ENCODE measurements around the gene HHIPL1. TPM values are rescaled to one million over a fixed set of nuclear protein-coding genes. Genes with fewer than 3 reads are reported as not detected.

HHIPL1 gene
- total RNA-seq, 1 experiment from 2014 or later = not detected

GRCh38 chr14:99699861-99700260, 54.9 kb downstream of the HHIPL1 start:
- Mint-ChIP-seq H3K9me3 (ENCODE audit: low read depth, unreplicated experiment) (peaks cover 7% of the 10 kb centered on the region), H3K27me3 (ENCODE audit: unreplicated experiment) (peaks cover 63% of the 10 kb centered on the region), H3K27ac (ENCODE audit: unreplicated experiment) (no peak overlapping the region), H3K36me3 (ENCODE audit: insufficient read depth, unreplicated experiment) (no peaks in the 10 kb centered on the region), H3K4me3 (ENCODE audit: low read depth, unreplicated experiment) (no peak overlapping the region), H3K4me1 (ENCODE audit: low read depth, unreplicated experiment) (no peaks in the 10 kb centered on the region)
- TF ChIP-seq, protein P1, sequence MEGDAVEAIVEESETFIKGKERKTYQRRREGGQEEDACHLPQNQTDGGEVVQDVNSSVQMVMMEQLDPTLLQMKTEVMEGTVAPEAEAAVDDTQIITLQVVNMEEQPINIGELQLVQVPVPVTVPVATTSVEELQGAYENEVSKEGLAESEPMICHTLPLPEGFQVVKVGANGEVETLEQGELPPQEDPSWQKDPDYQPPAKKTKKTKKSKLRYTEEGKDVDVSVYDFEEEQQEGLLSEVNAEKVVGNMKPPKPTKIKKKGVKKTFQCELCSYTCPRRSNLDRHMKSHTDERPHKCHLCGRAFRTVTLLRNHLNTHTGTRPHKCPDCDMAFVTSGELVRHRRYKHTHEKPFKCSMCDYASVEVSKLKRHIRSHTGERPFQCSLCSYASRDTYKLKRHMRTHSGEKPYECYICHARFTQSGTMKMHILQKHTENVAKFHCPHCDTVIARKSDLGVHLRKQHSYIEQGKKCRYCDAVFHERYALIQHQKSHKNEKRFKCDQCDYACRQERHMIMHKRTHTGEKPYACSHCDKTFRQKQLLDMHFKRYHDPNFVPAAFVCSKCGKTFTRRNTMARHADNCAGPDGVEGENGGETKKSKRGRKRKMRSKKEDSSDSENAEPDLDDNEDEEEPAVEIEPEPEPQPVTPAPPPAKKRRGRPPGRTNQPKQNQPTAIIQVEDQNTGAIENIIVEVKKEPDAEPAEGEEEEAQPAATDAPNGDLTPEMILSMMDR (IDR thresholded peaks at IDR 0.05; ENCODE audit: unreplicated experiment) = no peak
- intact Hi-C loops (cut with micrococcal nuclease; ENCODE audit: unreplicated experiment) = no loop called here
- DNase-seq = no peak
- CTCF ChIA-PET = no interaction called here
- BruUV-seq (replicated peaks) = no TSS peak

- TF ChIP-seq, protein P1 (IDR thresholded peaks at IDR 0.05; ENCODE audit: unreplicated experiment) = no peak
- Mint-ChIP-seq H3K27ac (ENCODE audit: unreplicated experiment) (no peak overlapping the region), H3K9me3 (ENCODE audit: low read depth, unreplicated experiment) (peaks cover 7% of the 10 kb centered on the region), H3K4me3 (ENCODE audit: low read depth, unreplicated experiment) (no peak overlapping the region), H3K36me3 (ENCODE audit: insufficient read depth, unreplicated experiment) (no peaks in the 10 kb centered on the region), H3K27me3 (ENCODE audit: unreplicated experiment) (peaks cover 60% of the 10 kb centered on the region), H3K4me1 (ENCODE audit: low read depth, unreplicated experiment) (no peaks in the 10 kb centered on the region)
- BruUV-seq (replicated peaks) = no TSS peak
- DNase-seq = no peak
- CTCF ChIA-PET = no interaction called here
- intact Hi-C loops (cut with micrococcal nuclease; ENCODE audit: unreplicated experiment) = no loop called here
Measured at GRCh38 chr14:99700379-99700778, 55.5 kb downstream of the HHIPL1 start.

DNA sequence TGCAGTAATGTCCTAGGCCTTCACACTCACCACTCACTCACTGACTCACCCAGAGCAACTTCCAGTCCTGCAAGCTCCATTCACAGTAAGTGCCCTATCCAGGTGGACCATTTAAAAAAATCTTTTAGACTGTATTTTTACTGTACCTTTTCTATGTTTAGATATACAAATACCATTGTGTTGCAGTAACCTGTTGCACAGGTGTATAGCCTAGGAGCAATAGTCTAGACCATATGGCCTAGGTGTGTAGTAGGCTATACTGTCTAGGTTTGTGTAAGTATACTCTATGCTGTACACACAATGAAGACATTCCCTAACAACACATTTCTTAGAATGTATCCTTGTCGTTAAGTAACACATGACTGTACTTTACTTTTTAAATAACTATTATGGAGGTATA, 56.3 kb downstream of the HHIPL1 start:
- CTCF ChIA-PET = no interaction called here
- no peak overlapping the region for H3K27ac Mint-ChIP-seq (ENCODE audit: unreplicated experiment)
- no TSS peak for BruUV-seq (replicated peaks)
- H3K36me3 Mint-ChIP-seq (ENCODE audit: insufficient read depth, unreplicated experiment) = no peaks in the 10 kb centered on the region
- TF ChIP-seq, protein P1 (IDR thresholded peaks at IDR 0.05; ENCODE audit: unreplicated experiment) = no peak
- peaks cover 51% of the 10 kb centered on the region for H3K27me3 Mint-ChIP-seq (ENCODE audit: unreplicated experiment)
- H3K9me3 Mint-ChIP-seq (ENCODE audit: low read depth, unreplicated experiment) = peaks cover 7% of the 10 kb centered on the region
- intact Hi-C loops (cut with micrococcal nuclease; ENCODE audit: unreplicated experiment) = no loop called here
- no peaks in the 10 kb centered on the region for H3K4me1 Mint-ChIP-seq (ENCODE audit: low read depth, unreplicated experiment)
- DNase-seq = no peak
- H3K4me3 Mint-ChIP-seq (ENCODE audit: low read depth, unreplicated experiment) = no peak overlapping the region

DNA sequence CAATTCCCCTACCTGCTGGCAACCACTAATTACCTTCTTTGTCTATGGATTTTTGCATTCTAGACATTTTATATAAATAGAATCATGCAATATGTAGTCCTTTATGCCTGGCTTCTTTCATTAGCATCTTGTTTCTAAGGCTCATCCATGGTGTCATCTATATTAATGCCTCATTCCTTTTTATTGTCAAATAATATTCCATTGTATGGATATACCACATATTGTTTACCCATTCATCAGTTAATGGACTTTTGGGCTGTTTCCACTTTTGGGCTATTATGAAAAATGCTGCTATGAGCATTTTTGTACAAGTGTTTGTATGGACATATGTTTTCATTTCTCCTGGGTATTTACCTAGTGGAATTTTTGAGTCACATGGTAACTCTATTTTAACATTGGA, 57.2 kb downstream of the HHIPL1 start:
- Mint-ChIP-seq H3K4me3 (ENCODE audit: low read depth, unreplicated experiment) (no peak overlapping the region), H3K27me3 (ENCODE audit: unreplicated experiment) (peaks cover 43% of the 10 kb centered on the region), H3K4me1 (ENCODE audit: low read depth, unreplicated experiment) (no peaks in the 10 kb centered on the region), H3K36me3 (ENCODE audit: insufficient read depth, unreplicated experiment) (no peaks in the 10 kb centered on the region), H3K27ac (ENCODE audit: unreplicated experiment) (no peak overlapping the region), H3K9me3 (ENCODE audit: low read depth, unreplicated experiment) (peaks cover 7% of the 10 kb centered on the region)
- no TSS peak for BruUV-seq (replicated peaks)
- CTCF ChIA-PET = no interaction called here
- TF ChIP-seq, protein P1 (IDR thresholded peaks at IDR 0.05; ENCODE audit: unreplicated experiment) = no peak
- DNase-seq = no peak
- intact Hi-C loops (cut with micrococcal nuclease; ENCODE audit: unreplicated experiment) = no loop called here
